SK-N-SH (cell line): ENCODE results near the gene PLAC8.

Experiments used
- EP300 ChIP-seq, 2 experiments: IDR thresholded peaks; 2 replicates each; pipeline versions ENCODE4 v1.4.0 to v1.6.1; 2012; ENCODE audit warnings: borderline replicate concordance in 1 of 2, low read depth in 1 of 2, low read length in 1 of 2
- MXI1 ChIP-seq: IDR thresholded peaks from 2 replicates; pipeline ENCODE4 v1.6.1; 2012; ENCODE audit warnings: mild to moderate bottlenecking, low read depth, low read length, improper control_type of control experiment
- RAD21 ChIP-seq: IDR thresholded peaks from 2 replicates; pipeline ENCODE4 v1.6.1; 2012; ENCODE audit warnings: mild to moderate bottlenecking, low read length
- TCF12 ChIP-seq: IDR thresholded peaks from 2 replicates; pipeline ENCODE4 v1.4.0; 2012
- TF ChIP-seq, protein P1 (sequence below): fragments of 200-600 bp; sonication (generic); IDR thresholded peaks from 2 replicates; pipeline ENCODE4 v1.6.1; 2017; ENCODE audit warnings: antibody characterized with exemption, mild to moderate bottlenecking, moderate library complexity

DNA sequence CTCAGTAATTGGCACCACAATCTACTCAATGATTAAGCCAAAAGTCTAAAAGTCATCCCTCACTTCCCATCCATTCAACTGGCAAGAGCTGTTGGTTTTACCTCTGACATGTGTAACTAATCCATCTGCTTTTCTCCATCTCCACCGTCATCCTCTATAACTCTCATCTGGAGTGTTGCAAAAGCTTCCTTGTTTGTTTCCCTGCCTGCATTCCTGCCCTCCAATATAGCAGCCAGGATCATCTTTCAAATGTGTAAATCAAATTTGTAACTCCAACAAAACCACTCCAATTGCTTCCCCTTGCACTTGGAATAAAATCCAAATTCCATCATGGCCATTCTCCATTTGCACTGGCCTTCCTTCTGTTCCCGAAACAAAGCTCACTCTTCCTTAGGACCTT, 4.3 kb upstream of the PLAC8 start:
- TF ChIP-seq, protein P1, sequence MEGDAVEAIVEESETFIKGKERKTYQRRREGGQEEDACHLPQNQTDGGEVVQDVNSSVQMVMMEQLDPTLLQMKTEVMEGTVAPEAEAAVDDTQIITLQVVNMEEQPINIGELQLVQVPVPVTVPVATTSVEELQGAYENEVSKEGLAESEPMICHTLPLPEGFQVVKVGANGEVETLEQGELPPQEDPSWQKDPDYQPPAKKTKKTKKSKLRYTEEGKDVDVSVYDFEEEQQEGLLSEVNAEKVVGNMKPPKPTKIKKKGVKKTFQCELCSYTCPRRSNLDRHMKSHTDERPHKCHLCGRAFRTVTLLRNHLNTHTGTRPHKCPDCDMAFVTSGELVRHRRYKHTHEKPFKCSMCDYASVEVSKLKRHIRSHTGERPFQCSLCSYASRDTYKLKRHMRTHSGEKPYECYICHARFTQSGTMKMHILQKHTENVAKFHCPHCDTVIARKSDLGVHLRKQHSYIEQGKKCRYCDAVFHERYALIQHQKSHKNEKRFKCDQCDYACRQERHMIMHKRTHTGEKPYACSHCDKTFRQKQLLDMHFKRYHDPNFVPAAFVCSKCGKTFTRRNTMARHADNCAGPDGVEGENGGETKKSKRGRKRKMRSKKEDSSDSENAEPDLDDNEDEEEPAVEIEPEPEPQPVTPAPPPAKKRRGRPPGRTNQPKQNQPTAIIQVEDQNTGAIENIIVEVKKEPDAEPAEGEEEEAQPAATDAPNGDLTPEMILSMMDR, result no peak
- TF ChIP-seq TCF12 (no peak), EP300 (IDR thresholded peaks at IDR 0.05; ENCODE audit: borderline replicate concordance in 1 of 2, low read depth in 1 of 2, low read length in 1 of 2) (no peak), RAD21 (no peak), MXI1 (no peak)
